GM18499 (cell line): ENCODE data around the gene CABLES1.
"Not testable (repeated sequence)": the region's sequence is repeated elsewhere in the genome, so short reads cannot be mapped to it uniquely, and the experiment has no call there.

ENCODE experiments used
- ATAC-seq: cut with Tn5 transposase; IDR thresholded peaks from one replicate; pipeline ENCODE4 v1.9.1; 2021; ENCODE audit warnings: moderate number of reproducible peaks; ENCODE audit not compliant: insufficient read depth, unreplicated experiment

Gene CABLES1

GRCh38 chr18:23258566-23259469 lies 123.5 kb downstream of the CABLES1 start:
- ATAC-seq: no peak

DNA sequence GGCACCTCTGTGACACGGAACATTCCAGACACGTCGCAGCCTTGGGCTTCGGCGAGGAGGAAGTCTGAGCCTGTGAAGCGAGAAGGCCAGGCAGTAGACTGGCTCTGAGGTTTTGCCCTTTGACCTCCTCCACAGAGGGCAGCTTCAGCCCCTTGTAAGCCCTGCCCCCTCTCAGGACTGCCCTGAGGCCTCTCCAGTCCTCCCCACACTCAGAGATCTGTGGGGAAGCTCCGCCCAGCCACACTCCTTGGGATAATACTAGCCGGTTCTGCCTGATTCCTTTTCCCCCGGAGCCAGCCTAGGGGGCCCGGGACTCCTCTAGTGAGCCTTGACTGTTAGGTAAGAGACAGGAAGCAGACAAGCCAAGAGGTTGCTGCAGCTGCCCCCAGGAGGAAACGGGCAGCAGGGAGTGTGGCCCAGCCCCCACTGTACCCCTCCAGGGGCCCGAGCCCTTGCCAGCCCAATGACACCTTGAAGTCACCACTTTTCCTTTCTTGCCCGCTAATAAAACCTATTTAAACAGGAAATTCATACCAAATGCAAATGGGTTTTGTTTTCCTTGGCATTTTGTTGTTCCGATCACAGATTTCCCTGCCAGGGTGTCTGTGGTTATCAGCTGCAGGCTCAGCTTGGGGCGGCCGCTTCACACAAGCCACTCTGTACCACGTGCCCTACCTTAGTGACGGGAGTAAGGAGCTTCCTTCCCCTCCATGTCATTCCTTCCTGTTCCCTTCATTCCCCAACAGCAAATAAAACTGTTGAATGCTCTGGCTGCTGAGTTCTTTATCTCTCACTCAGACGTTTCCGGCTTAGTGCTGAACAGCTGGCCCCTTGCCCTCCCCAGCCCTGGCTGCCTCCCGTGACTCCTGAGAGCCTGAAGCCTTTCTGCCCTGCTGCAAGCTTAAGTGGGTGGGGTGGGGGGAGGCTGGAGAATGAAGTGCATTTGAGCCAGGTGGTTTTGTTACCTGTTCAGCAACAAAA lies 124.7 kb downstream of the CABLES1 start:
- no peak for ATAC-seq

DNA sequence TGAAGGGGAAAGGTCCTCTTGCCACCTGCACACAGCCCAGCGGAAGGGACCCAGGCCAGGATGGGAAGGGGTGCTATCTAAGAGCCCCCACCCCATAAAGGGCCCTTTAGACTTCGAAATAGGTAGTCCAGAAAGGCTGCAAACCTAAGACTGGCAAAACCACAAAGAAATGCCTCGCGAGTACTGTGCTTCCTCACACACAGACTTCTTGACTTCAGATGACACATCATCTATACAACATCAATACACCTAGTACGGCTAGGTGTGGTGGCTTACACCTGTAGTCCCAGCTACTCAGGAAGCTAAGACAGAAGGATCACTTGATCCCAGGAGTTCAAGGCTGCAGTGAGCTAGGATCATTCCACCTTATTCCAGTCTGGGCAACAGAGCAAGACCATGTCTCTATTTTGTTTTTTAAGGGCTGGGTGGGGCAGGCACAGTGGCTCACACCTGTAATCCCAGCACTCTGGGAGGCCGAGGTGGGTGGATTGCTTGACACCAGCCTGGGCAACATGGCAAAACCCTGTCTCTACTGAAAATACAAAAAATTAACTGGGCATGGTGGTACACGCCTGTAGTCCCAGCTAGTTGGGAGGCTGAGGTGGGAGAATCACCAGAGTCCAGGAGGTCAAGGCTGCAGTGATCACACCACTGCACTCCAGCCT lies 125.8 kb downstream of the CABLES1 start:
- no peak for ATAC-seq

DNA sequence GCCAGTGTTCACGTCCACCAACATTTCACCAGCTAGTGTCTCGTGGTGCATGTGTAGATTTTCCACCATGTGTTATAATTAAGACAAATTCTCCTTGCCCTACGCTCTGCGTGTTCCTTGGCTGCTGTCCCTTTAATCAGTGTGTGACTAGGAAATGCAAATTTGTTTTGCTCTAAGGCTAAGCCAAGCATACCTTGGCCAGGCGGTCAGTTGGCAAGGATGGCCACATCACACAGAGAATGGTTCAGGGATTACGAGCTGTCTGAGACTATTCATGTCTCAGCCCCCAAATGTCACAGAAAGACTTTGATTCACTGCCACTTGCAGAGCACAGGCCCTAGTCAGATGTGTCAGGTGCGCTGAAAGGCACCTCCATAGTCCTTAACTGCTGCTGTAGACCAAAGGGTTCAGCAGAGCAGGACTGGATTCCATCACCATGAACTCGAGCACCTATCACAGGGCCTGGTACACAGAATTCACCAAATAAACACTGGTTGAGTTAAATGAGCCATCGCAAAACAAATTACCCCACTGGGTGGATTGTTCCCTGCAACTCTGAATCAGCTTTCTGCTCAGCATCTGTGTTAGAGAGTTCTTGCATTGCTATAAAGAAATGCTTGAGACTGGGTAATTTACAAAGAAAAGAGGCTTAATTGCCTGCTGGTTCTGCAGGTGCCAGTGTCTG lies 128.4 kb downstream of the CABLES1 start:
- no peak for ATAC-seq

DNA sequence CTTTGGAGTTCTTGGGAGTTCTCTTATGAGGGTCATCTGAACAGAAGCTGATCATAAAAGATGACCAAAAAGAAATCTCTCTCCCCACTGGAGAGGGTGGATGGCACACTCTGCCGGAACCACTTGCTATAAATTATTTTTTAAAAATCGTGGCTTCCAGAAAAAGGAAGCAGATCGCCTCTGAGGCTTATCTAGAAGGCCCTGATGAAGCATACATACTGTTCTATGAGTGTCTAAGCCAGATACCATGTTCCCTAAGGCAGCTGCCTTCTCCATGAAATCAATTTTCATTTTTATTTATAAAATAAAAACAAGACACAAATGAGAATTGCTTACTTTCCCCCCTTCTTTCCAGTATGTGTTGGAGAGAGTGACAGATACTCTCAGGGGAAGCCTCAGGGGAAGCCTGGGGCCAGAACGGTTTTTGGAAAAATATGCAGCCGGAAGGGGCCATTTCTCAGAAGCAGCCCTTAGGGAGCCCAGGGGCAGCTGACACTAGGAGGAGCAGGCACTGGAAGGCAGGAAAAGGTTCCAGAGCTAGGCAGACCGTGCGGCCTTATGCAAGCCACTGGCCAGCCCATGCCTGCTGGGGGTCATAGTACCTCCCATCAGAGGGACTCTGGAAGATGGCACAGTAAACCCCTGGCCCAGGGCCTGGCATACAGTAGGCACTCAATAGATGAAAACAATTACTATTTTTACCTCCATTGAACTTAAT lies 130.6 kb downstream of the CABLES1 start:
- ATAC-seq: no peak

GRCh38 chr18:23266717-23267446 lies 131.6 kb downstream of the CABLES1 start:
- no peak for ATAC-seq

DNA sequence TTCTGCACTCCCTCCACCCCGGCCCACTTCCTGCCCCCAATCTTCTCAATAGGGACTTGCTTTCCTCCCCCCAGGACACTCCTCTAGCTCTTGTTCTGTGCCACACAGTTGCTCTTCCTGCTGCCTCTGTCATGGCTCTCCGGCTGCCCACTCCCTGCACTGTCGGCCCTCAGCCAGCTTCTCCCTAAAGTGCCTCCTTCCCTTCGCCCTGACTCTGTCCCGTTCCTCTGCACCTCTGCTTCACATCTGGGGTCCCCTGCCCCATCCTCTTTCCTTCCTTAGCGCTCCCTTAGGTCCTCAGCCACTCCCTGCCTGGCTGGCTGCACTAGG lies 132.1 kb downstream of the CABLES1 start:
- ATAC-seq: no peak

DNA sequence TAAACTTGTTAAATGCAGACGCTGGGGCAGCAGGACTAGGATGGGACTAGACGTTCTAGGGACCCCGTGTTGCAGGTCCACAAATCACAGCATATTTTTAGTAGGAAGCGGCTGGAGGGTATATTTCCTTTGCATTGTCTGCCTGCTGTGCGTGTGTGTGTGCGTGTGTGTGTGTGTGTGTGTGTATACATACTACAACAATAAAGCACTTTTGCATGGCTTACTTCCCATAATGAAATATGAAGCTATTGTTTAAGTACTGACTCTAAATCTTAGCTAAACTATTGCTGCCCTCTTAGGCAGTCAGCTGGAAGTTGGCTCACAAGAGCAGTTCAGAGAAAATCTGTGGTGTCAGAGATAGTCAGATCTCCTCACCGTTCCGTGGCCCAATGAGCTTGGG lies 133.4 kb downstream of the CABLES1 start:
- ATAC-seq: no peak

DNA sequence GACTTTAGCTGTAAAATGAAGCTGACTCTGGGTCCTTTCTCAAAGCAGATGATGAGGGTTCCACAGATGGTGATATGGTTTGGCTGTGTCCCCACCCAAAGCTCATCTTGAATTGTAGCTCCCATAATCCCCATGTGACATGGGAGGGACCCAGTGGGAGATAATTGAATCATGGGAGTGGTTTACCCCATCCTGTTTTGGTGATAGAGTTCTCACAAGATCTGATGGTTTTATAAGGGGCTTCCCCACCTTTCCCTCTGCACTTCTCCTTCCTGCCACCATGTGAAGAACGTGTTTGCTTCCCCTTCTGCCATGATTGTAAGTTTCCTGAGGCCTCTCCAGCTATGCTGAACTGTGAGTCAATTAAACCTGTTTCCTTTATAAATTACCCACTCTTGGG lies 133.8 kb downstream of the CABLES1 start:
- ATAC-seq: not testable (repeated sequence)

GRCh38 chr18:23269928-23270327 lies 134.6 kb downstream of the CABLES1 start:
- ATAC-seq: no peak

DNA sequence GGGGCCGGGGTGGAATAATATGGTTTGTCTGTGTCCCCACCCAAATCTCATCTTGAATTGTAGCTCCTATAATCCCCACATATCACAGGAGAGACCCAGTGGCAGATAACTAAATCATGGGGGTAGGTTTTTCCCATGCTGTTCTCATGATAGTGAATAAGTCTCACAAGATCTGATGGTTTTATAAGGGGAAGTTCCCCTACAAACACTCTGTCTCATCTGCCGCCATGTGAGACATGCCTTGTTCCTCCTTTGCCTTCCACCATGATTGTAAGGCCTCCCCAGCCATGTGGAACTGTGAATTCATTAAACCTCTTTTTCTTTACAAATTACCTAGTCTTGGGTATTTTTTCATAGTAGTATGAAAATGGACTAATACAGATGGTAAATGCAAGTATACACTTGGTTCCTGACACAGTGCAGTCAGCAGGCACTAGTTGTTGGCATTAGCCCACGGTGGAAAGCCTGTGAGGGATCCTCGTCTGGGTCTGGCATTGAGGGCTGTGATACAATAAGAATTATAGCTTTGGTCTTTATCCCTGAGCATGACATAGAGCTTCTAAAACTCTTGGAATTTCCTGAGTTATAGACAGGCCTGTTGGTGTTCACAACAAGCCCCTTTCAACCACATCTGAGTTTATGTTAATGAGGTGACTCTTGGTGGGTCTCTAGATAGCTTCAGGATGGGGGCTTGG lies 135.8 kb downstream of the CABLES1 start:
- ATAC-seq: no peak

- ATAC-seq: no peak
Measured at GRCh38 chr18:23272498-23273232, 137.4 kb downstream of the CABLES1 start.

DNA sequence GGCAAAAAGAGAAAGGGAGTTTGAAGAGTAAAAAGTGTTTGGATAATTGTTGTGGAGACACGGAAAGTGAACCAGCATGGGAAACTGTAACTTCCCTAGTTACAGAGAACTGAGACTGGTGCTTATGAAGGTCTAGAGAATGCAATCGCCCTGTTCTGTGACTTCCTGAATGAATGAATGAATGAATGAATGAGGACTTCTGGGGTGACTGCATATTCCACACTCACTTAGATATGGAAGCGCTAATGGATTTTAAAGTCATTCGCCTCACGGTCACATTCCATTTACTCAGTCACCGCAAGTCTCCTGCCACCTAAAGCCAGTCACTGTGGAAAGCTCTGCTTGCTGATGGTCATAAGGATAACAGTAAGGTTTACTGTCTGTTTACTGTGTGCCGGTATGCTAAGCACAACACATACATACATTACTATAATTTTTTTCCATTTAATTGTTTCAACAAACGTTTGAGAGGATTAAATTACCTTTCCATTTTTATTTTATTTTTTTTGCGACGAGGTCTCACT lies 138.2 kb downstream of the CABLES1 start:
- ATAC-seq: no peak

- no peak for ATAC-seq
Measured at GRCh38 chr18:23274638-23275482, 139.6 kb downstream of the CABLES1 start.

- no peak for ATAC-seq
Measured at GRCh38 chr18:23276451-23276850, 141.2 kb downstream of the CABLES1 start.

GRCh38 chr18:23277399-23277798 lies 142.1 kb downstream of the CABLES1 start:
- no peak for ATAC-seq
